Left lung (tissue), 10 donors: Measurements from ENCODE around the gene HABP2. TPM values are rescaled to one million over a fixed set of nuclear protein-coding genes. Genes with fewer than 3 reads are reported as not detected.

Source experiments
- ATAC-seq: fragments of 200-7000 bp; cut with Tn5 transposase; one replicate; pipeline ENCODE4 v1.9.1; 2020; ENCODE audit warnings: moderate library complexity
- DNase-seq, 4 donors: peaks; one replicate each; pipeline ENCODE4 v3.0.0-alpha.2; 2013 to 2020
- H3K27ac ChIP-seq, 2 donors: fragments of 200-600 bp; sonication (generic) in 1 of 2; one replicate each; pipeline versions ENCODE4 v1.5.0 to v1.8.0; 2020 to 2021
- H3K27me3 ChIP-seq, 2 donors: fragments of 200-600 bp; sonication (generic) in 1 of 2; one replicate each; pipeline versions ENCODE4 v1.5.0 to v1.8.0; 2020 to 2021
- H3K36me3 ChIP-seq, 2 donors: fragments of 200-600 bp; sonication (generic) in 1 of 2; one replicate each; pipeline versions ENCODE4 v1.5.0 to v1.8.0; 2020 to 2021
- H3K4me1 ChIP-seq, 2 donors: fragments of 200-600 bp; one replicate each; pipeline ENCODE4 v1.8.0; 2021
- H3K4me3 ChIP-seq, 2 donors: fragments of 200-600 bp; sonication (generic) in 1 of 2; one replicate each; pipeline versions ENCODE4 v1.5.0 to v1.8.0; 2020 to 2021; ENCODE audit warnings: mild to moderate bottlenecking in 1 of 2
- H3K9me3 ChIP-seq, 2 donors: fragments of 200-600 bp; sonication (generic) in 1 of 2; one replicate each; pipeline versions ENCODE4 v1.5.0 to v1.8.0; 2020 to 2021
- intact Hi-C, 2 donors: fragments of 100-400 bp; cut with DNase I; formaldehyde crosslinking; loops; one replicate each; pipeline versions ENCODE4 v1.11.2 to v1.14.2; 2022
- polyA plus RNA-seq, 6 donors: library from polyadenylated mRNA; unstranded; fragments of 120-200 nt; gene quantifications; one replicate each; pipeline ENCODE4 v1.2.1, GENCODE V29; 2013; ENCODE audit not compliant: insufficient read length in 6 of 6
- total RNA-seq, 2 donors: library from RNA; stranded (reverse); fragmentation: NEBNext Ultra II Directional; extraction: Animal tissue kit (Norgen Biotek cat#: 25700); gene quantifications; one replicate each; pipeline ENCODE4 v1.2.1, GENCODE V29; 2021
- TF ChIP-seq, protein P1 (sequence below), 2 donors: fragments of 200-600 bp; sonication (generic) in 1 of 2; IDR thresholded peaks; one replicate each; pipeline versions ENCODE4 v1.5.0 to v1.8.0; 2021; ENCODE audit warnings: antibody characterized with exemption in 2 of 2
- donor health status: DM: no; HTN: yes; CAD: no.
- donor health status: DM: no; HTN: no; CAD: no.

Gene HABP2
- total and polyA plus RNA-seq, 8 donors: 0.24 to 1.3 (median 0.63) TPM

DNA sequence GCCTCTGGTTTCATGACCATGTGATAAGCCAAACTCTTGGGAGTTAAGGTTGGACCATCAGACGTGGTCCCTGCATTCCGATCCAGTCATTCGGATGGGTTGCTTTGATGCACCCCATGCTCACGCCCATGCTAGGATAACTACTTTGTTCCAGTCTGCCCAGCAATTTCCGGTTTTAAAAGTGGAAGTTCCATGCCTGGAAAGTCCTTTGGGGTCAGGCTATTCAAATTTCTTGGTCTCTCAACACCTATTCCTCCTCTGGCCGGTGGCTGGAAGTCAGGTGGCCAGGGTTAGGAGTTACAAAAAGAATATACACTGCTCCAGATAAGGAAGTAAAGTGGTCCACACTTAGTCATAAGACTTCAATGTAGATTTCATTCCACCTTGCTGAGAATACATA is 37.7 kb upstream of the HABP2 start:
- TF ChIP-seq, protein P1, sequence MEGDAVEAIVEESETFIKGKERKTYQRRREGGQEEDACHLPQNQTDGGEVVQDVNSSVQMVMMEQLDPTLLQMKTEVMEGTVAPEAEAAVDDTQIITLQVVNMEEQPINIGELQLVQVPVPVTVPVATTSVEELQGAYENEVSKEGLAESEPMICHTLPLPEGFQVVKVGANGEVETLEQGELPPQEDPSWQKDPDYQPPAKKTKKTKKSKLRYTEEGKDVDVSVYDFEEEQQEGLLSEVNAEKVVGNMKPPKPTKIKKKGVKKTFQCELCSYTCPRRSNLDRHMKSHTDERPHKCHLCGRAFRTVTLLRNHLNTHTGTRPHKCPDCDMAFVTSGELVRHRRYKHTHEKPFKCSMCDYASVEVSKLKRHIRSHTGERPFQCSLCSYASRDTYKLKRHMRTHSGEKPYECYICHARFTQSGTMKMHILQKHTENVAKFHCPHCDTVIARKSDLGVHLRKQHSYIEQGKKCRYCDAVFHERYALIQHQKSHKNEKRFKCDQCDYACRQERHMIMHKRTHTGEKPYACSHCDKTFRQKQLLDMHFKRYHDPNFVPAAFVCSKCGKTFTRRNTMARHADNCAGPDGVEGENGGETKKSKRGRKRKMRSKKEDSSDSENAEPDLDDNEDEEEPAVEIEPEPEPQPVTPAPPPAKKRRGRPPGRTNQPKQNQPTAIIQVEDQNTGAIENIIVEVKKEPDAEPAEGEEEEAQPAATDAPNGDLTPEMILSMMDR (IDR thresholded peaks at IDR 0.05): no peak
- Histone ChIP-seq H3K9me3 (peaks cover 0 to 10% of the 10 kb centered on the region in 2 donors), H3K4me3 (no peak overlapping the region), H3K27me3 (no peaks in the 10 kb centered on the region), H3K36me3 (no peaks in the 10 kb centered on the region), H3K4me1 (no peaks in the 10 kb centered on the region), H3K27ac (no peak overlapping the region)
- ATAC-seq (no peak), DNase-seq (no peak)
- intact Hi-C loops: loop anchor here in 1 of 2 donors (10.0 kb wide), 1 partner anchor 120 kb away; no protein-coding TSS in a partner anchor

DNA sequence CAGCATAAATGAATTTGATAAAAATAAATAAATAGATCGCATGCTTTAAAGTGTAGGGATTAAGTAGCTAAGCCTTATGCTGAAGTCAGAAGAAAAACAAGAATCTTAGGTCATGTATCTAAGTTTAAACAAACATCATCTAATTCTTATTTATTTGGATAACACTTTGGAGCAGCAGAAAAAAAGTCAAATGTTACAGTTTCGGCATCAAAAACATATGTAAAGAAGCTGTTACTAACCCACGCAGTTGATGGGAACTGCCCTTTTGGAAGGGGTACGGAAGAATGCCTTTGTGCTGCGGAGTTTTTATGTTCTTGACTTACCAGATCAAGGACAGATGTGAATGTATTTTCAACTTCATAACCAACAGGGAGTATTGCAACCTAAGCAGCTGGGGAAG is 37.3 kb upstream of the HABP2 start:
- Histone ChIP-seq H3K4me1 (no peaks in the 10 kb centered on the region), H3K9me3 (peaks cover 0 to 10% of the 10 kb centered on the region in 2 donors), H3K36me3 (no peaks in the 10 kb centered on the region), H3K4me3 (no peak overlapping the region), H3K27ac (no peak overlapping the region), H3K27me3 (no peaks in the 10 kb centered on the region)
- intact Hi-C loops: loop anchor here in 1 of 2 donors (10.0 kb wide), 1 partner anchor 121 kb away; no protein-coding TSS in a partner anchor
- DNase-seq (no peak), ATAC-seq (no peak)
- TF ChIP-seq, protein P1 (IDR thresholded peaks at IDR 0.05): no peak

DNA sequence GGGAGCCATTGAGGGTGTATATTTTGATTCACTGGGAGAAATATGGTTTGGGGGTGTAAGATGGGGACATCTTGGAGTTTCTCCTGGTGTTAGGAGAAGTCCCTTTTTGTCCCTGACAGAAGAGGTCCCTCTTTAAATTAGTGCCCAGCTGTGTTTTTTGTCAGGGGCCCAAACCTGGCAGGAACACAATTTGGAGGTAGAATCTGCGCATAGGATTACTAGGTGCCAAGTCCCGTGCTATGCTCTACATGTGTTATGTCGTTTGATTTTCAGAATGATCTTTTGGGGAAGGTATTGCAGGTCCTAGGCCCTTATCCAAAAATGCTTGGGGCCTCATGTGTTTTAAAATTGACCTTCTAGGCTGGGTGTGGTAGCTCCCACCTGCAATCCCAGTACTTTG is 36.8 kb upstream of the HABP2 start:
- DNase-seq: no peak
- no peak for ATAC-seq
- H3K9me3 ChIP-seq: peaks cover 0 to 8% of the 10 kb centered on the region in 2 donors
- TF ChIP-seq, protein P1 (IDR thresholded peaks at IDR 0.05): no peak
- H3K27ac ChIP-seq: no peak overlapping the region
- no peaks in the 10 kb centered on the region for H3K4me1 ChIP-seq
- intact Hi-C loops: loop anchor here in 1 of 2 donors (10.0 kb wide), 1 partner anchor 121 kb away; no protein-coding TSS in a partner anchor
- no peaks in the 10 kb centered on the region for H3K36me3 ChIP-seq
- H3K4me3 ChIP-seq: no peak overlapping the region
- H3K27me3 ChIP-seq: no peaks in the 10 kb centered on the region

DNA sequence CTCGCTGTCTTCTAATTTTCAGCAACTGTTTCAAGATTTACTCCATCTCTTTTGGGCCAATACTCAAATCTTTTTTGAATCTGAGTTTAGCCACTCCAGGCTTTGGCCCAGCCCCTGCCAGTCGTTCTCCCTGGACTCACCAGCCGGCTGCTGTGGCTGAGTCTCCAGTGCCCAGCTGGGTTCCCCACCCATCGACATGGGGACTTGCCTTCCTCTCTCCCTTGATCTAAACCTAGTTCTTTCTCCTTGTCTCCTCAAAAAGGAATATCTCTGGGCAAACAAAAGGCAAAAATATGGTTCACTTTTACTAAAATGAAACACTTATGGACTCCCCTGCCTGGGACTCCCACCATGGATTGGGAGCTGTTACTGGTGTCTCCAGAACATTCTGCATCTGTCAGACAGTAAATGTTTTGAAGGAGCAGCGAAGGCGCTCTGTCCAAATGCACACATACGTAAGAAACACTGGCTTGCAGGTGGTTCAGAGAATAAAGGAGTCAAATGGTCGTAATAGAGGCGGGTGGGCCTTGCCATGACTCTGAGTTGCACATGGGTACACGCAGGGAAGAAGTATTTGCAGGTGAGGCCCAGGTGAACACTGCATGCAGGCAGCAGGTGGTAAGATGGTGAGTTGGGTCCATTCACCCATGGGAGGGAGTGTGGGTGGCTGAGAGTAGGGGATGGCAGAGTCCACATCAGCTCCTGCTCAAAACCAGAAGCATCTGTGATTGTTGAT is 35.5 kb upstream of the HABP2 start:
- Histone ChIP-seq H3K9me3 (peaks cover 0 to 1% of the 10 kb centered on the region in 2 donors), H3K27ac (no peak overlapping the region), H3K36me3 (no peaks in the 10 kb centered on the region), H3K27me3 (no peaks in the 10 kb centered on the region), H3K4me1 (no peaks in the 10 kb centered on the region), H3K4me3 (no peak overlapping the region)
- DNase-seq (no peak), ATAC-seq (no peak)
- TF ChIP-seq, protein P1 (IDR thresholded peaks at IDR 0.05): no peak
- intact Hi-C loops: loop anchor here in 1 of 2 donors (10.0 kb wide), 1 partner anchor 123 kb away; no protein-coding TSS in a partner anchor

DNA sequence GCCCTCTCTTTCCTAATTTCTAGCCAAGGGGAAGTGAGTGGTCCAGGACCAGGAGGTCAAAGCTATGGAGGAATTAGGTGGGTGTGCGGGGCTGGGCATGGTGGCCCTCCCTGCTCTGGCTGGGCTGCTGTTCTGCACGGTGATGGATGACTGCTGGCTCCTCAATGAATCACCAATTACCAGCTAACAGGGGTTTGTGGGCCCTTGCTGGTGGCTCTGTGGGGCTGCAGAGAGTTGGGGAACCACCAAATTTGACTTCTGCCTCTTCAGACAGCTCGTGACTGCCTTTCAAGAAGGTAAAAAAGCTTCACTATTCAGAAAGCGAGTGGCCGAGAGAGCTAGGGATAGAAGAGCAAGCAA is 35.0 kb upstream of the HABP2 start:
- DNase-seq (no peak), ATAC-seq (no peak)
- Histone ChIP-seq H3K4me1 (no peaks in the 10 kb centered on the region), H3K4me3 (no peak overlapping the region), H3K36me3 (no peaks in the 10 kb centered on the region), H3K9me3 (no peaks in the 10 kb centered on the region), H3K27me3 (no peaks in the 10 kb centered on the region), H3K27ac (no peak overlapping the region)
- TF ChIP-seq, protein P1 (IDR thresholded peaks at IDR 0.05): no peak
- intact Hi-C loops: loop anchor here in 1 of 2 donors (10.0 kb wide), 1 partner anchor 123 kb away; no protein-coding TSS in a partner anchor
